Measurements from ENCODE around the gene PAPSS2. TPM values are rescaled to one million over a fixed set of nuclear protein-coding genes. Genes with fewer than 3 reads are reported as not detected.
"Not testable (repeated sequence)": the region's sequence is repeated elsewhere in the genome, so short reads cannot be mapped to it uniquely, and the experiment has no call there.

PAPSS2 gene
- polyA plus RNA-seq (2013), result 1.0 TPM

DNA sequence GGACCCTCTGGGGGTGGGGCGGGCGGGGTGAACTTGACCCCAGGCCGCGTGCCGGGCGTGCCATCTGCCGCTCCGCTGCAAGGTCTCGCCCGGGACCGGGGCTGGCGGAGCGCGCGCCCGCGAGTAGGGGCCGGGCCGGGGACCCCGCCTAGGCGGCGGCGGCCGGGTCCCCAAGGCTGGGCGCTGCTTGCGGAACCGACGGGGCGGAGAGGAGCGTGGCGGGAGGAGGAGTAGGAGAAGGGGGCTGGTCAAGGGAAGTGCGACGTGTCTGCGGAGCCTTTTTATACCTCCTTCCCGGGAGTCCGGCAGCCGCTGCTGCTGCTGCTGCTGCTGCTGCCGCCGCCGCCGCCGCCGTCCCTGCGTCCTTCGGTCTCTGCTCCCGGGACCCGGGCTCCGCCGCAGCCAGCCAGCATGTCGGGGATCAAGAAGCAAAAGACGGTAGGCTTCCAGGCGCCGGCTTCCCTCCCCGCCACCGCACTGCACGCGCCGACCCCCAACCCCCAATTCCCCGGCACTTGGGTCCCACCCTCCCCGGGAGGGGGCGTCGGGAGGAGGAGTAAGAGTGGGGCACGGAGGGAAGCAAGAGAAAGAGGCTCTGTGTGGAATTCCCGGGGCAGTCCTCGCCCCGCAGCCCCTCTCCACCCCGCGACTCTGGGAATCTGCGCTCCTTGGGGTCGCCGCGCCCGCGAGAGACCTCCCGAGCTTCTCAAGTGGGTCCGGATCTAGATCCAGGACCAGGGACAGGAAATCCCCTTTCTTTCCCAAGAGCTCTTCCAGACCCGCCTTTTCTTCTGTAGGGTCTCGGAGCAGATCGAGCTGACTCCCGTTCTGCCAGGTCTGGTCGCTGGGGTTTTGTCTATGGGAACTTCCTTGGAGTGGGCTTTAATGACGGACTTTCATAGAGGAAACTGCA, at the start of gene PAPSS2:
TSS of gene PAPSS2 (plus strand) at position 308 of the 913 bp plus-strand sequence. CDS start at position 412, 104 bp downstream.
- H3K9me3 ChIP-seq (ENCODE audit: control extremely low read depth in 1 of 5, control insufficient read depth in 4 of 5, insufficient read depth in 2 of 5, low read depth in 1 of 5, low read length in 4 of 5), result no peaks in the 10 kb centered on the region
- H3K36me3 ChIP-seq (ENCODE audit: control insufficient read depth in 4 of 4, insufficient read depth in 4 of 4, low read length in 3 of 4), result no peaks in the 10 kb centered on the region
- H3K4me1 ChIP-seq (ENCODE audit: control extremely low read depth in 1 of 4, control insufficient read depth in 4 of 4, insufficient read depth in 4 of 4, low read length in 3 of 4), result peaks cover 5 to 11% (median 7%) of the 10 kb centered on the region in 4 experiments
- H3K4me3 ChIP-seq (ENCODE audit: control insufficient read depth in 1 of 7, extremely low read depth in 1 of 7, insufficient read depth in 4 of 7, low read depth in 2 of 7, low read length in 6 of 7), result peak within 1 kb of the TSS; percentile 41 to 87 (median 74)
- under 1% methylated on average over 58 of the region's 82 CpGs for WGBS (ENCODE audit: insufficient coverage)
- peak in 2 of 3 donors; percentile 31 to 53 for DNase-seq
- no peak within 1 kb of the TSS for H3K27ac ChIP-seq (ENCODE audit: insufficient read depth in 1 of 2, low read depth in 1 of 2, low read length in 2 of 2, poor library complexity in 1 of 2, severe bottlenecking in 2 of 2)
- POLR2A ChIA-PET, result interaction anchor here (1.2 kb wide), 1 partner anchor 1792 kb away, joined by 3 read pairs; no protein-coding TSS in a partner anchor
- peaks cover 0 to 21% (median 5%) of the 10 kb centered on the region in 5 experiments for H3K27me3 ChIP-seq (replicated peaks in 2 of 5; ENCODE audit: control insufficient read depth in 4 of 5, insufficient read depth in 5 of 5, low read length in 4 of 5)
- CTCF ChIA-PET, result interaction anchor here (0.8 to 2.1 kb wide), 6 partner anchors 11 to 111 kb away, joined by 3 to 7 read pairs (median 4); no protein-coding TSS in a partner anchor

DNA sequence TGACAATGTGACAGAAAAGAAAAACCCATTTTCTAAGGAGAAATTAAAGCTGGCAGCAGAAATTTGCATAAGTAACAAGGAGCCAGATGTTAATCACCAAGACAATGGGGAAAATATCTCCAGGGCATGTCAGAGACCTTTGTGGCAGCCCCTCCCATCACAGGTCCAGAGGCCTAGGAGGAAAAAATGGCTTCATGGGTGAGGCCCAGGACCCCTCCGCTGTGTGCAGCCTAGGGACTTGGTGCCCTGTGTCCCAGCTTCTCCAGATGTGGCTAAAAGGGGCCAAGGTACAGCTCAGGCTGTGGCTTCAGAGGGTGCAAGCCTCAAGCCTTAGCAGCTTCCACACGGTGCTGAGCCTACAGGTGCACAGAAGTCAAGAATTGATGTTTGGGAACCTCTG, 48.3 kb upstream of the PAPSS2 start:
- 94% methylated on average over 2 of the region's 2 CpGs for WGBS (ENCODE audit: insufficient coverage)
- POLR2A ChIA-PET; H3K27me3 ChIP-seq (replicated peaks in 2 of 5; ENCODE audit: control insufficient read depth in 4 of 5, insufficient read depth in 5 of 5, low read length in 4 of 5); CTCF ChIA-PET; H3K9me3 ChIP-seq (ENCODE audit: control extremely low read depth in 1 of 5, control insufficient read depth in 4 of 5, insufficient read depth in 2 of 5, low read depth in 1 of 5, low read length in 4 of 5); H3K36me3 ChIP-seq (ENCODE audit: control insufficient read depth in 4 of 4, insufficient read depth in 4 of 4, low read length in 3 of 4); H3K27ac ChIP-seq (ENCODE audit: insufficient read depth in 1 of 2, low read depth in 1 of 2, low read length in 2 of 2, poor library complexity in 1 of 2, severe bottlenecking in 2 of 2); DNase-seq; H3K4me1 ChIP-seq (ENCODE audit: control extremely low read depth in 1 of 4, control insufficient read depth in 4 of 4, insufficient read depth in 4 of 4, low read length in 3 of 4); H3K4me3 ChIP-seq (ENCODE audit: control insufficient read depth in 1 of 7, extremely low read depth in 1 of 7, insufficient read depth in 4 of 7, low read depth in 2 of 7, low read length in 6 of 7): not testable (repeated sequence)

DNA sequence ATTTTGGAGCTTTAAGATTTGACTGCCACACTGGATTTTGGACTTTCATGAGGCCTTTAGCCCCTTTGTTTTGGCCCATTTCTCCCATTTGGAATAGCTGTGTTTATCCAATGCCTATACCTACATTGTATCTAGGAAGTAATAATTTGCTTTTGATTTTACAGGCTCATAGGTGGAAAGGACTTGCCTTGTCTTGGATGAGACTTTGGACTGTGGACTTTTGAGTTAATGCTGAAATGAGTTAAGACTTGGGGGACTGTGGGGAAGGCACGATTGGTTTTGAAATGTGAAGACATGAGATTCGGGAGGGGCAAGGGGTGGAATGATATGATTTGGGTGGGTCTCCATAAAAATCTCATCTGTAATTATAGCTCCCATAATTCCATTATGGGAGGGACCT, 47.6 kb upstream of the PAPSS2 start:
- no CpG with 5 or more reads among the region's 2 CpGs for WGBS (ENCODE audit: insufficient coverage)
- CTCF ChIA-PET, result no interaction called here

DNA sequence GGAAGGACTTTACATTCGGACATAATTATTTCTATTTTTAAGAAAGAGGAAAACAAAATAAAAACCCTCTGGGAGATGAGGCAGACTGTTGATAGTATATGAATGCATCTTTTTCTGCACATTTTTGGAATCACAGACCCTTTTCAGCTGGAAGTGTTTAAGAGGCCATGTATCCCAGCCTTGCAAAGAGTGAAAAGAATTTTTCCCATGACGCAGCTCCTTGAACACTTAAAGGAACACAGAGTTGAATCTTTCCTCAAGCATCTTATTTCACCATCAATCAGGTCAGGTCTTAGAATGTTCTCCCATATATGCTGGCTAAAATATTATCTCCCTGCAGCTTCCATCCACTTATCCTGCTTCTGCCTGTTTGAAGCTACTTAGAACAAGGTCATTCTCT, 45.9 kb upstream of the PAPSS2 start:
- POLR2A ChIA-PET, result no interaction called here

More for the DNA sequence above, 47.6 kb upstream of the PAPSS2 start:
- H3K9me3 ChIP-seq (ENCODE audit: control extremely low read depth in 1 of 5, control insufficient read depth in 4 of 5, insufficient read depth in 2 of 5, low read depth in 1 of 5, low read length in 4 of 5), result peaks cover 0 to 8% (median 1%) of the 10 kb centered on the region in 5 experiments
- H3K36me3 ChIP-seq (ENCODE audit: control insufficient read depth in 4 of 4, insufficient read depth in 4 of 4, low read length in 3 of 4), result no peaks in the 10 kb centered on the region
- H3K4me1 ChIP-seq (ENCODE audit: control extremely low read depth in 1 of 4, control insufficient read depth in 4 of 4, insufficient read depth in 4 of 4, low read length in 3 of 4), result no peaks in the 10 kb centered on the region
- no peak overlapping the region for H3K4me3 ChIP-seq (ENCODE audit: control insufficient read depth in 1 of 7, extremely low read depth in 1 of 7, insufficient read depth in 4 of 7, low read depth in 2 of 7, low read length in 6 of 7)
- no peaks in the 10 kb centered on the region for H3K27me3 ChIP-seq (replicated peaks in 2 of 5; ENCODE audit: control insufficient read depth in 4 of 5, insufficient read depth in 5 of 5, low read length in 4 of 5)
- DNase-seq, result no peak
- no peak overlapping the region for H3K27ac ChIP-seq (ENCODE audit: insufficient read depth in 1 of 2, low read depth in 1 of 2, low read length in 2 of 2, poor library complexity in 1 of 2, severe bottlenecking in 2 of 2)
- POLR2A ChIA-PET, result no interaction called here

DNA sequence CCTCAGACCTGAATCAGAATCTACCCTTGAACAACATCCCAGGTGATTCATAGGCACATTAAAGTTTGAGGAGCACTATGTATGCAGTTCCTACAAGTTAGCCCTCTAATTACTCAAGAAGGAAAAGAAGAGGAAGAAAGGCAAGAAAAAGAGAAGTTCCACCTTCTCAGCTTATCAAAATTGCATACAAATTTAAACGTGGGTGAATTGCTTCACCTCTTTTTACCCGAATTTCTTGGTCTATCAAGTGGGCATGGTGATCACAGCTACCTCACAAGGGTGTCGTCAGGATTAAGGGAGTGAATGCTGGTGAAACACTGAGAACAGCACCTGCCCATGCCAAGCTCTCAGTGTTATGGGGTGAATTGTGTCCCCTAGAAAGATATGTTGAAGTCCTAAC, 43.8 kb upstream of the PAPSS2 start:
- H3K36me3 ChIP-seq (ENCODE audit: control insufficient read depth in 4 of 4, insufficient read depth in 4 of 4, low read length in 3 of 4), result no peaks in the 10 kb centered on the region
- ChIA-PET CTCF (interaction anchor here (0.8 kb wide), 1 partner anchor 9 kb away, joined by 3 read pairs; no protein-coding TSS in a partner anchor), POLR2A (no interaction called here)
- 56% methylated on average over 3 of the region's 3 CpGs for WGBS (ENCODE audit: insufficient coverage)
- no peak for DNase-seq
- H3K4me3 ChIP-seq (ENCODE audit: control insufficient read depth in 1 of 7, extremely low read depth in 1 of 7, insufficient read depth in 4 of 7, low read depth in 2 of 7, low read length in 6 of 7), result no peak overlapping the region
- H3K9me3 ChIP-seq (ENCODE audit: control extremely low read depth in 1 of 5, control insufficient read depth in 4 of 5, insufficient read depth in 2 of 5, low read depth in 1 of 5, low read length in 4 of 5), result peaks cover 0 to 8% (median 0%) of the 10 kb centered on the region in 5 experiments
- H3K27me3 ChIP-seq (replicated peaks in 2 of 5; ENCODE audit: control insufficient read depth in 4 of 5, insufficient read depth in 5 of 5, low read length in 4 of 5), result no peaks in the 10 kb centered on the region
- H3K4me1 ChIP-seq (ENCODE audit: control extremely low read depth in 1 of 4, control insufficient read depth in 4 of 4, insufficient read depth in 4 of 4, low read length in 3 of 4), result no peaks in the 10 kb centered on the region
- no peak overlapping the region for H3K27ac ChIP-seq (ENCODE audit: insufficient read depth in 1 of 2, low read depth in 1 of 2, low read length in 2 of 2, poor library complexity in 1 of 2, severe bottlenecking in 2 of 2)

More for the DNA sequence above, 45.9 kb upstream of the PAPSS2 start:
- Histone ChIP-seq H3K36me3 (ENCODE audit: control insufficient read depth in 4 of 4, insufficient read depth in 4 of 4, low read length in 3 of 4) (no peaks in the 10 kb centered on the region), H3K4me3 (ENCODE audit: control insufficient read depth in 1 of 7, extremely low read depth in 1 of 7, insufficient read depth in 4 of 7, low read depth in 2 of 7, low read length in 6 of 7) (no peak overlapping the region), H3K27ac (ENCODE audit: insufficient read depth in 1 of 2, low read depth in 1 of 2, low read length in 2 of 2, poor library complexity in 1 of 2, severe bottlenecking in 2 of 2) (no peak overlapping the region), H3K4me1 (ENCODE audit: control extremely low read depth in 1 of 4, control insufficient read depth in 4 of 4, insufficient read depth in 4 of 4, low read length in 3 of 4) (no peaks in the 10 kb centered on the region), H3K9me3 (ENCODE audit: control extremely low read depth in 1 of 5, control insufficient read depth in 4 of 5, insufficient read depth in 2 of 5, low read depth in 1 of 5, low read length in 4 of 5) (peaks cover 0 to 8% (median 1%) of the 10 kb centered on the region in 5 experiments), H3K27me3 (replicated peaks in 2 of 5; ENCODE audit: control insufficient read depth in 4 of 5, insufficient read depth in 5 of 5, low read length in 4 of 5) (no peaks in the 10 kb centered on the region)
- 100% methylated on average over 1 of the region's 2 CpGs for WGBS (ENCODE audit: insufficient coverage)
- no peak for DNase-seq
- CTCF ChIA-PET, result interaction anchor here (0.7 to 1.1 kb wide), 2 partner anchors 14 to 438 kb away, joined by 3 read pairs; no protein-coding TSS in a partner anchor

DNA sequence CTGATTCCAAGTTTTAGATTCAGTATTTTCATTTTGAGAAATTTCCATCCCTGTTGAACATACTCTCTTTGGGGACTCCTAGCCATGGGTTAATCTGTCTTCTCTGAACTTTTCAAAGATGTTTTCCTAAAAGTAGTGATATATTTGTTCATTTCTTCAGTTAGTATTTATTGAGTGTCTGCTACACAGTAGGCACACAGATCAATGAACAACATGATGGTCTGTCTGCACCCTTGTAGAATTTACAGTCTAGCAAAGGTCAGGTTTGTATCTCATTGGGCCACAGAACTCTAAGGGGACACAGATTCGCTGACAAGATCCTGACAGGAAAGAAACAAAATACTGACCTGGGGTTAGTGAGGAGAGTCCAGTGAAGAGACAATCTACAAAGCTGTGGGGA, 42.2 kb upstream of the PAPSS2 start:
- 92% methylated on average over 1 of the region's 1 CpG for WGBS (ENCODE audit: insufficient coverage)
- ChIA-PET POLR2A (no interaction called here), CTCF (interaction anchor here (1.0 kb wide), 1 partner anchor 17 kb away, joined by 3 read pairs; no protein-coding TSS in a partner anchor)
- Histone ChIP-seq H3K36me3 (ENCODE audit: control insufficient read depth in 4 of 4, insufficient read depth in 4 of 4, low read length in 3 of 4) (no peaks in the 10 kb centered on the region), H3K4me3 (ENCODE audit: control insufficient read depth in 1 of 7, extremely low read depth in 1 of 7, insufficient read depth in 4 of 7, low read depth in 2 of 7, low read length in 6 of 7) (no peak overlapping the region), H3K4me1 (ENCODE audit: control extremely low read depth in 1 of 4, control insufficient read depth in 4 of 4, insufficient read depth in 4 of 4, low read length in 3 of 4) (no peaks in the 10 kb centered on the region), H3K9me3 (ENCODE audit: control extremely low read depth in 1 of 5, control insufficient read depth in 4 of 5, insufficient read depth in 2 of 5, low read depth in 1 of 5, low read length in 4 of 5) (no peaks in the 10 kb centered on the region), H3K27ac (ENCODE audit: insufficient read depth in 1 of 2, low read depth in 1 of 2, low read length in 2 of 2, poor library complexity in 1 of 2, severe bottlenecking in 2 of 2) (no peak overlapping the region), H3K27me3 (replicated peaks in 2 of 5; ENCODE audit: control insufficient read depth in 4 of 5, insufficient read depth in 5 of 5, low read length in 4 of 5) (no peaks in the 10 kb centered on the region)
- DNase-seq, result no peak

Data from common myeloid progenitor, CD34-positive (primary cell).